Progenitor cell of endocrine pancreas (in vitro differentiated cells): Measurements from ENCODE around the gene DHX40. TPM values are rescaled to one million over a fixed set of nuclear protein-coding genes. Genes with fewer than 3 reads are reported as not detected.
"Not testable (repeated sequence)": the region's sequence is repeated elsewhere in the genome, so short reads cannot be mapped to it uniquely, and the experiment has no call there.

Experiments used
- DNase-seq: peaks from one replicate; pipeline ENCODE4 v3.0.0; 2021; ENCODE audit warnings: low spot score; ENCODE audit not compliant: unreplicated experiment
- H3K27ac Mint-ChIP-seq: 2 replicates; pipeline ENCODE4 v1.8.0; 2021; ENCODE audit warnings: mild to moderate bottlenecking, moderate library complexity, mixed read lengths
- H3K27me3 Mint-ChIP-seq: 2 replicates; pipeline ENCODE4 v1.8.0; 2021; ENCODE audit warnings: mixed read lengths
- H3K36me3 Mint-ChIP-seq: 2 replicates; pipeline ENCODE4 v1.8.0; 2022; ENCODE audit warnings: mixed read lengths; ENCODE audit not compliant: insufficient read depth
- H3K4me1 Mint-ChIP-seq: 2 replicates; pipeline ENCODE4 v1.8.0; 2021; ENCODE audit warnings: low read depth, mixed read lengths
- H3K4me3 Mint-ChIP-seq: 2 replicates; pipeline ENCODE4 v1.8.0; 2021; ENCODE audit warnings: low read depth, mild to moderate bottlenecking, moderate library complexity, mixed read lengths
- H3K9me3 Mint-ChIP-seq: 2 replicates; pipeline ENCODE4 v1.8.0; 2021; ENCODE audit warnings: low read depth, mixed read lengths
- CTCF ChIP-seq: fragments of 200-600 bp; sonication (generic); IDR thresholded peaks from one replicate; pipeline ENCODE4 v1.5.0; 2021; ENCODE audit warnings: antibody characterized with exemption, mild to moderate bottlenecking; ENCODE audit not compliant: unreplicated experiment
- total RNA-seq: library from RNA; stranded (reverse); gene quantifications from 2 replicates; pipeline ENCODE4 v1.2.1, GENCODE V29; 2021

DHX40 gene
- total RNA-seq, 1 donor from 2014 or later, result 67.9 TPM

GRCh38 chr17:59561042-59561441, 4.4 kb upstream of the DHX40 start:
- Mint-ChIP-seq H3K27ac (no peak overlapping the region), H3K4me3 (no peak overlapping the region), H3K9me3 (peaks cover 4% of the 10 kb centered on the region), H3K4me1 (peaks cover under 1% of the 10 kb centered on the region), H3K27me3 (no peaks in the 10 kb centered on the region), H3K36me3 (no peaks in the 10 kb centered on the region)
- no peak for TF ChIP-seq CTCF
- DNase-seq, result no peak

GRCh38 chr17:59565959-59566324, 532 bp downstream of the DHX40 start:
- Mint-ChIP-seq H3K9me3 (peaks cover 4% of the 10 kb centered on the region), H3K27me3 (no peaks in the 10 kb centered on the region), H3K4me3 (peak overlapping the region; percentile 100), H3K27ac (peak overlapping the region; percentile 100), H3K36me3 (peaks cover 3% of the 10 kb centered on the region), H3K4me1 (peaks cover 9% of the 10 kb centered on the region)
- no peak for TF ChIP-seq CTCF
- DNase-seq, result peak; percentile 35

- not testable (repeated sequence) for H3K36me3 Mint-ChIP-seq, DNase-seq, H3K9me3 Mint-ChIP-seq
These were observed 3.7 kb downstream of the DHX40 start for GRCh38 chr17:59569151-59569550.

GRCh38 chr17:59572301-59572924, 7.0 kb downstream of the DHX40 start:
- Mint-ChIP-seq H3K4me1 (no peaks in the 10 kb centered on the region), H3K36me3 (peaks cover 3% of the 10 kb centered on the region), H3K9me3 (no peaks in the 10 kb centered on the region), H3K4me3 (no peak overlapping the region), H3K27ac (no peak overlapping the region), H3K27me3 (no peaks in the 10 kb centered on the region)
- no peak for TF ChIP-seq CTCF
- DNase-seq, result no peak

More at GRCh38 chr17:59569151-59569550, 3.7 kb downstream of the DHX40 start:
- H3K4me1 Mint-ChIP-seq, H3K27me3 Mint-ChIP-seq, H3K27ac Mint-ChIP-seq, H3K4me3 Mint-ChIP-seq: not testable (repeated sequence)

- H3K27me3 Mint-ChIP-seq, H3K9me3 Mint-ChIP-seq, H3K4me3 Mint-ChIP-seq, DNase-seq, H3K4me1 Mint-ChIP-seq, H3K27ac Mint-ChIP-seq, H3K36me3 Mint-ChIP-seq: not testable (repeated sequence)
These were observed 18.8 kb downstream of the DHX40 start for GRCh38 chr17:59584168-59584567.

- no peak for DNase-seq
- H3K36me3 Mint-ChIP-seq, result peaks cover 20% of the 10 kb centered on the region
- no peaks in the 10 kb centered on the region for H3K4me1 Mint-ChIP-seq
- H3K4me3 Mint-ChIP-seq, result no peak overlapping the region
- H3K27ac Mint-ChIP-seq, result no peak overlapping the region
- no peaks in the 10 kb centered on the region for H3K9me3 Mint-ChIP-seq
- no peak for TF ChIP-seq CTCF
- H3K27me3 Mint-ChIP-seq, result no peaks in the 10 kb centered on the region
These were observed 34.8 kb downstream of the DHX40 start for GRCh38 chr17:59600169-59600568.
